IPS DF 4.7 (cell line): ENCODE measurements around the gene MAP3K14.
"Not testable (repeated sequence)": the region's sequence is repeated elsewhere in the genome, so short reads cannot be mapped to it uniquely, and the experiment has no call there.

Experiments
- DNase-seq: peaks from one replicate; pipeline ENCODE4 v3.0.0-alpha.2; 2013; ENCODE audit warnings: low spot score; ENCODE audit errors: extremely low read depth

MAP3K14 gene

GRCh38 chr17:45316434-45317110 is at the start of gene MAP3K14:
TSS of gene MAP3K14 (minus strand) at chr17:45317020. CDS start at chr17:45290745, 26,275 bp downstream.
- DNase-seq = no peak

GRCh38 chr17:45366049-45366448 is 49.2 kb upstream of the MAP3K14 start:
- no peak for DNase-seq

DNA sequence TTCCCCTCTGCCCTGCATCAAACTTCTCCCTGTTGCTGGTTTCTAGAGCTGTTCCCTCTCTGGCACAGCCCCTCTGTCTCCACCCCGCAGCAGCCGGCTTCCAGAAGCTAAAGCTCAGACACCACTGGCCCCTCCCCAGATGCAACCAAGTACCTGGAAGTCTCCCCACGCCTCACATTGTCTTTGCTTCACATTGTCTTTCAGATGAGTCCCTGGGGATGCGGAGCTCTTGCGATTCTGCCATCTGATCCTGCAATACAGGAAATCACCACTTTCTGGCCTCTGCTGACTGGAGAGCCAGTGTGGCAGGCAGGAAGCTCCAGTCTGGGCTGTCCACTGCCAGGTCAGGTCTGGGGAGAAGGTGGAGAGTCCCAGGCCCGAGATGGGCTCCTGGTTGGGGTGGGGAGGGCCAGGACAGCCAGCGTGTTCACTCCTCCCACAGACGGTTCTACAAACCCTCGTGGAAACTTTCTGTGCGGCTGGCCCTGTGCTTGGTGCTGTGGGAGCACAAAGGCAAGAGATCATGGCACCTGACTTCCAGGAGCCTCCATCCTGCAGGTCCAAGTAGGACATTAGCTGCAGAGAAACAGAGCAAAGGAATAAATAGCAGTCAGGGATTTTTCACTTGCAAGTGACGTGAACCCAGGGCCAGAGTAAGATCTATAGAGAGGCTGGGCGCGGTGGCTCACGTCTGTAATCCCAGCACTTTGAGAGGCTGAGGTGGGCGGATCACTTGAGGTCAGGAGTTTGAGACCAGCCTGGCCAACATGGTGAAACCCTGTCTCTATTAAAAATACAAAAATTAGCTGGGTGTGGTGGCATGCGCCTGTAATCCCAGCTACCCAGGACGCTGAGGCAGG is 47.9 kb upstream of the MAP3K14 start:
- peak; percentile 93 for DNase-seq

DNA sequence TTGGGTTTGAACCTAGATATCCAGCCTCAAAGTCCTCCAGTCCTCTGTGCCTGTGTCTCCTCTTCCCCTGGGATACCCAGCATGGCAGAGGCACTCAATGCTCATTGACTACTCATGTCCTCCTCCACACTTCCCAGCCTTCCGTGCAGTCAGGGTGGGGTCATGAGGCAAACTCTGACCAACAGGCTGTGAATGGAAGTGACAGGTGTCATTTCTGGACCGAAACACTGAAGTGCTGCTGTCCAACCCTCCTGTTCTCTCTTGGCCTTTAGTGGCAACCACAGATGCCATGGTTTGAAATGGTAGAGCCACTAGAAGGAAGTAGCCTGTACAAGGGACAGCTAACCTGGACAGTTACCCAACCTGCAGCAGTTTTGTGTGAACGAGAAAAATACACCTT is 46.7 kb upstream of the MAP3K14 start:
- DNase-seq = no peak

DNA sequence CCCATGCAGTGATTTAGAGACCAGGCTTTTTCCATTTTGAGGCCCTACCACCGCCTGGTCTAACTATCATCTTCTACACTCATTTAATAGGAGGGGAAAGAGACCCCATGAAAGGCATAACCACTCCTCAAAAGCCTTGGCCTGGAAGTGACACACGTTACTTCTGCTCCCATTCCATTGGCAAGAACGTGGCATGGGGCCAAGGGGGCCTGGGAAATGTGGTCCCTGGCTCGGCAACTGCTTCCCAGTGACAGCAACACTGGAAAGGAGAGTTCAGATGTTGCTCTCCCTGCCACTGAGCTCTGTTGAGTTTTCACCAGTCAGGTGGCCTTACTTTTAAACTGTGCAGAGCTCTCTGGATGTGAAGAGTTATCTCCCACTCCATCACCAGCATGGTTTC is 45.2 kb upstream of the MAP3K14 start:
- DNase-seq = no peak

GRCh38 chr17:45361451-45361850 is 44.6 kb upstream of the MAP3K14 start:
- DNase-seq = no peak

- DNase-seq = no peak
Observed at GRCh38 chr17:45357364-45357997, 40.7 kb upstream of the MAP3K14 start.

- DNase-seq = no peak
Observed at GRCh38 chr17:45355087-45355486, 38.3 kb upstream of the MAP3K14 start.

DNA sequence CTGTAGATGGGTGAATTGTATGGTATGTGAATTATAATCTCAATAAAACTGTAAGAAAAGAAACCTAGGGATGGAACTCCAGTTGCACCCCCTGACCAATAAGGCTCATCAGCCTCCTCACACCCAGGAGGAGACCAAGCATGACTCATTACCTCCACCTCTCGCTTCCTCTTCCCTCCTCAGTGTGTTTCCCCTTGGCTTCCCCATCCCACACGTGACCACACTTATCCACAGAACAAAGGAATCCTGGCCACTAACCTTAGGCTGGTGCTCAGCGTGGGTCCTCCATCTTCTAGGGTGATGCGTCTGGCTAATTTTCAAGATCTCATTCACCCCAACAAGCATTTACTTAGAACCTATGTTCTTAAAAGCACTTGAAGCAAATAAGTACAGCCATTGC is 36.2 kb upstream of the MAP3K14 start:
- DNase-seq = no peak

DNA sequence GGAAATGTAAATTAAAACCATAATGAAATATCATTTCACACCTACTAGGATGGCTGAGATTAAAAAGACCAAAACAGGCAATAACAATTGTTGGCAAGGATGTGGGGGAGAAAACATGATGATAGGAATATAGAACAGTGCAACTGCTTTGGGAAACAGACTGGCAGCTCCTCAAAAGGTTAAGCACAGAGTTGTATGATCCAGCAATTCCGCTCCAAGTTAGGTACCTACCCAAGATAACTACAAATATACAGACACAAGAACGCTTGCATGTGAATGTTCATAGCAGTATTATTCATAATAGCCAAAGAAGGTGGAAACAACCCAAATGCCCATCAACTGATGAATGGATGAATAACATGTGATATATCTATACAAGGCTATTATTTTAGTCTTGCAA is 35.0 kb upstream of the MAP3K14 start:
- DNase-seq = no peak

DNA sequence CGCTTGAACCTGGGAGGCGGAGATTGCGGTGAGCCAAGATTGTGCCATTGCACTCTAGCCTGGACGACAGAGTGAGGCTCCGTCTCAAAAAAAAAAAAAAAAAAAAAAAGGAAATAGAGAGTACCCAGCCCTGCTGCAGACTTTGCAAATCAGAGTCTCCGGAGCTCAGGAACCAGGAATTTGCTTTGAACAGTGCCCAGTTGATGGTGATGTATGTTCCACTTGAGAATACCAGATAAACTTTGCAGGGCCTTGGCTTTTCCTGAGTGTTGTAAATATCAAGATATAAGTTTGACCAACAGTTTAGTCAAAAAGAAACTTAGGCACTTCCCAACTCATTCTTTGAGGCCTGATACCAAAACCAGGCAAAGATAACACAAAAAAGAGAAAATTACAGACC is 30.6 kb upstream of the MAP3K14 start:
- no peak for DNase-seq

DNA sequence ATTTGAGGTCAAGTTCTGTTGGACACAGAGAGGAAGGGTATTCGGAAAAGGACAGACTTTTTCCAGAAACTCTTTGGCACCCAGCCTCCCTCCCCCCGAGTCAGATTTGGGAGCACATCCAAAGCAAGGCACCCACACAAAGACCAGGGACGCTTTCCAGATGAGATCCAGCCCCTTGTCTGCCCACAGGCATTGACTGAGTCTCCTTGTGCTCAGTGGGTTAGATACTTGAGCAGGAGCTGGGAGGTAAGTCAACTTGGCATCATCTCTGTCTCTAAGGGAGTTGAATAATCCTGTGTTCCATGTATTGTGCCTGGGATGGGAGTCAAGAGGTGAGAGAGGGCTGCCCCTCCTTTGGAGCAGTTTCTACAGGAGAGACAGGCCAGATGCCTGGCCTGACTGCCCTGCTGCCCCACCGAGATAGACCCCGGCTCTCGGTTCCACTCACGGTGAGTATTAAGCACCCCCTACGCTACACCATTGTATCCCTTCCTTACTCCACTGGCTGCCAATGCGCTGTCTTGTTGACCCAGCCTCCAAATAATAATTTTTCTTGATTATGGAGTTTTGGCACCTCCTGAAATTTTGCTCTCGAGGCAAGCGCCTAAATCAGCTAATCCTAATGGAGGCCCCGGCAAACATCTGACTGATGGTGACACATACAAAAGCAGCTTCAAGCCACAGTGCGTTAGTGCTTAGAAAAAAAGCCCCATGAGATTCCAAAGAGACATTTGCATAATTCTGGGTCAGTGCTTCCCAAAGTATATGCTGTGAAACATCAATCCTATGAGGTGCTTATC is 29.6 kb upstream of the MAP3K14 start:
- DNase-seq = no peak

DNA sequence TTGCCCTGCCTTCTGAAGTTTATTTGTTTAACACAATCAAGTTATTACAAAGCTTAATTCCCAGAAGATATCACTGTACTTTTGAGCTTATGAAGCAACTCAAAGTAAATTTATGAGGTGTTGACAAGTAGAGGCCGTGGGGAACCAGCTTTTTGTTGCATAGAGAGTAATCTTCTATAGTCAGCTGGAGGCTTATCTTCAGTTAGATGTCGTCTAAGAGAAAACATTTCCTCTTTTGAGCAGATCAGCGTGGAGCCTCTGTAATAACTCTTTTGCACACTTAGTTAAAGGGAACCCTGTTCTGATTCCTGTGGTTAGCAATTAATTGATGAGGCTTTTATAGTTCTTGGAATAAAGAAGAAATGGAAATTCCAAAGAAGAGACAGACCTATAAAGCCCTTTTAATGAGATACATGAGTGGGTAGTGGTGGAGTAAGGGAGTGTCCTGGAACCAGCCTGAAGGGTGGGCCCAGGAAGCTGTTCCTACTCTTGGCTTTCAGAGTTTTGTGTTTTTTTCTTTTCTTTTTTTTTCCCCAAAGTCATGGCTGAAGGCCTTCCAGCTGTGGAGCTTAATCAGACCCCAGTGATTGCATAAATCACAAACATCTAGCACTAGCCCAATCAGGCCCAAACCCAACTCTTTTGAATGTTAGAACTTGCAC is 28.9 kb upstream of the MAP3K14 start:
- DNase-seq = no peak

GRCh38 chr17:45345246-45345553 is 28.4 kb upstream of the MAP3K14 start:
- no peak for DNase-seq

GRCh38 chr17:45343967-45344664 is 27.3 kb upstream of the MAP3K14 start:
- not testable (repeated sequence) for DNase-seq

GRCh38 chr17:45342871-45343526 is 26.2 kb upstream of the MAP3K14 start:
- no peak for DNase-seq

GRCh38 chr17:45342306-45342705 is 25.5 kb upstream of the MAP3K14 start:
- DNase-seq = no peak

- peak; percentile 71 for DNase-seq
Observed at GRCh38 chr17:45341533-45342158, 24.8 kb upstream of the MAP3K14 start.
